ENCODE data around the gene ELOVL7.
"Not testable (repeated sequence)": the region's sequence is repeated elsewhere in the genome, so short reads cannot be mapped to it uniquely, and the experiment has no call there.

ELOVL7 gene

DNA sequence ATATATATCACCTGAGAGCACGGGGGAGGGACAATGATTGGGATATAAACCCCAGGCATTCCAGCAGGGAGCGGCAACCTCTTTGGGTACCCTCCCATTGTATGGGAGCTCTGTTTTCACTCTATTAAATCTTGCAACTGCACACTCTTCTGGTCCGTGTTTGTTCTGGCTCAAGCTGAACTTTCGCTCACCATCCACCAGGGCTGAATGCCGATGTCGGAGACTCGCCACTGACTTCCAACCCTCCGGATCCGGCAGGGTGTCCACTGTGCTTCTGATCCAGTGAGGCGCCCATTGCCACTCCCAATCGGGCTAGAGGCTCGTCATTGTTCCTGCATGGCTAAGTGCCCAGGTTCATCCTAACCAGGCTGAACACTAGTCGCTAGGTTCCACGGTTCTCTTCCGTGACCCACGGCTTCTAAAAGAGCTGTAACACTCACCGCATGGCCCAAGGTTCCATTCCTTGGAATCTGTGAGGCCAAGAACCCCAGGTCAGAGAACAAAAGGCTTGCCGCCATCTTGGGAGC lies 48.6 kb downstream of the ELOVL7 start:
- not testable (repeated sequence) for DNase-seq (ENCODE audit: low spot score)

DNA sequence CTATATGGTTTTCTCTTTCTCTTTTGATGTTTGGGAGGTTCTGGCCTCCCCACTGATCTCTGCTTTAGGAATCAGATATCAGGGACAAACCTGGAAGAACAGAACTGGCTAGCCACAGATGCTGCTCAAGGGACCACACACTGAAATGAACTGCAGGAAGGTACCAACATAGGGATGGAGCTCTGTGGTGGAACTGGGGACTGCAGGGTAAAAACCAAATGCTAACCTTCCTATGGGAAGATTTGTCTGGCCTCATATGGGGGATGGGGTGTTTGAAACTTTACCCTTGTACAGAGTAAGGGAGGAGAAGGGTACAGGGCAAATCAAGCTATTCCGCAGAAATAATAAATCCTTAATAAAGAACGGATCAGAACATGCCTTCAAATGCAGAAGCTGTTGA lies 49.4 kb downstream of the ELOVL7 start:
- DNase-seq (ENCODE audit: low spot score) = no peak

DNA sequence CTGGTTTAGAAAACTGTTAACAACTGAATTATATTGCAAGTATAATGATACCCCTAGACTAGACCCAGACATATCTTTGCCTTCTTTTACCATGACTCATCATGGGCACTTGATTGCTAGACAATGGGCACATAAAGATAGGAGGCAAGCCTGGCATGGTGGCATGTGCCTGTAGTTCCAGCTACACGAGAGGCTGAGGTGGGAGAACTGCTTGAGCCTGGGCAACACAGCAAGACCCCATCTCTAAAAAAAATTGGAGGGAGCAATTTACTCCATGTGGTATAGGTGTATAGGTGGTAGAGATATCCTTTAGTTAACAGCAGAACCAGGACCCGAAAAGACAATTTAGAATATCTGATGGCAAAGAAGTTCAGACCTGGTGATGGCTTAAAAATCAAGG lies 51.6 kb downstream of the ELOVL7 start:
- no peak for DNase-seq (ENCODE audit: low spot score)

DNA sequence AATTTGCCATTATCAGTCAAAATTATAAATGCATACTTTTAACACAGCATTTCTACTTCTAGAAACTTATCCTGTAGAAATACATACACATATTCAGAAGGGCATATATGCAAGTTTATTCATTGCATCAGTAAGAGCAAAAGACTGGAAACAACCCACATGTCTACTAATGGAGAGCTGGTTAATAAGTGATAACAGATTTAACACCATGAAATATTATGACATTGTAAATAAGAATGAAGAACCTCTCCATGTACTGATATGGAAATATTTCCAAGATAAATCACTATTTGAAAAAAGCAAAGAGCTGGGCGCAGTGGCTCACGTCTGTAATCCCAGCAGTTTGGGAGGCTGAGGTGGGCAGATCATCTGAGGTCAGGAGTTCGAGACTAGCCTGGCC lies 54.5 kb downstream of the ELOVL7 start:
- no peak for DNase-seq (ENCODE audit: low spot score)

DNA sequence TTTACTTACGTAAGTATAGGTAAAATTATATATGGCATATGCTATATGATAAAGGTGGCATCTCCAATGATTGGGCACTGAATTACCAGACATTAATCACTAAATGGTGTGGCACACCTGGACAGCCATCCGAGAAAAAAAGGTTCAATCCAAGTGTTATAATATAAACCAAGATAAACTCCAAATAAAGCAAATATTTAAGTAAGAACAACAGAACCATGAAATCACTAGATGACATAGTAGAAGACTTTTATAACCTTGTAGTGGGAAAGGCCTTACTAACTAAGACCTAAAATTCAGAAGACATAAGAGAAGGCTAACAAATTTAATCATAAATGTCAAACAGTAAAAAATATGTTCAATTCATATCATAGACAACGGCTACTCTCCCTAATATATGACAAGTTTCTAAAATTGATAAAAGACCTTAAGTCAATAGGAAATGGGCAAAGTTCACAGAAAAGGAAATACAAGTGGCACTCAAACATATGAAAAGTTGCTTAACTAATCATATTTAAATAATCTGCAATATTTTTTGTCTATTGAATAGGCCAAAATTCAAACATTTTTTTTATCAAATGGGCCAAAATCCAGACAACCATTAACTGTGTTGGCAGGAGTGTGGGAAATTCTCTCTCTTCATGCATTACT lies 55.1 kb downstream of the ELOVL7 start:
- DNase-seq (ENCODE audit: low spot score) = no peak

DNA sequence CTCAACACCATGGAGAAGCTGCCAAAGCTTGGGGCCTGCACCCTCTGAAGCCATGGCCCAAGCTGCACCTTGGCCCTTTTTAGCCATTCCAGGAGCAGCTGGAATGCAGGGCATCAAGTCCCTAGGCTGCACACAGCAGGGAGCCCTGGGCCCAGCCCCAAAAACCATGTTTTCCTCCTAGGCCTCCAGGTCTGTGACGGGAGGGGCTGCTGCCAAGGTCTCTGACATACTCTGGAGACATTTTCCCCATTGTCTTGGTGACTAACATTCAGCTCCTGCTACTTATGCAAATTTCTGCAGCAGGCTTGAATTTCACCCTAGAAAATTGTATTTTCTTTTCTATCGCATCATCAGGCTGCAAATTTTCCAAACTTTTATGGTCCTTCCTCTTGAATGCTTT lies 64.6 kb downstream of the ELOVL7 start:
- no peak for DNase-seq (ENCODE audit: low spot score)

DNA sequence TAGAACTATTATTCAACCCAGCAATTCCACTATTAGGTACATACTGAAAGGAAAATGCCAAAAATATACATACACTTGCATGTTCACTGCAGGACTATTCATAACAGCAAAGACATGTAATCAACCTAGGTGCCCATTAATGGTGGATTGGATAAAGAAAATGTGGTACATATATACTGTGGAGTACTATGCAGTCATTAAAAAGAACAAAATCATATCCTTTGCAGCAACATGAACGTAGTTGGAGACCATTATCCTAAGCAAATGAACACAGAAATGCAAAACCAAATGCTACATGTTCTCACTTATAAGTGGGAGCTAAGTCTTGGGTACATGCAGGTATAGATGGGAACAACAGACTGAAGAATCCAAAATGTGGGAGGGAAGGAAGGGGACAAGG lies 67.7 kb downstream of the ELOVL7 start:
- no peak for DNase-seq (ENCODE audit: low spot score)

DNA sequence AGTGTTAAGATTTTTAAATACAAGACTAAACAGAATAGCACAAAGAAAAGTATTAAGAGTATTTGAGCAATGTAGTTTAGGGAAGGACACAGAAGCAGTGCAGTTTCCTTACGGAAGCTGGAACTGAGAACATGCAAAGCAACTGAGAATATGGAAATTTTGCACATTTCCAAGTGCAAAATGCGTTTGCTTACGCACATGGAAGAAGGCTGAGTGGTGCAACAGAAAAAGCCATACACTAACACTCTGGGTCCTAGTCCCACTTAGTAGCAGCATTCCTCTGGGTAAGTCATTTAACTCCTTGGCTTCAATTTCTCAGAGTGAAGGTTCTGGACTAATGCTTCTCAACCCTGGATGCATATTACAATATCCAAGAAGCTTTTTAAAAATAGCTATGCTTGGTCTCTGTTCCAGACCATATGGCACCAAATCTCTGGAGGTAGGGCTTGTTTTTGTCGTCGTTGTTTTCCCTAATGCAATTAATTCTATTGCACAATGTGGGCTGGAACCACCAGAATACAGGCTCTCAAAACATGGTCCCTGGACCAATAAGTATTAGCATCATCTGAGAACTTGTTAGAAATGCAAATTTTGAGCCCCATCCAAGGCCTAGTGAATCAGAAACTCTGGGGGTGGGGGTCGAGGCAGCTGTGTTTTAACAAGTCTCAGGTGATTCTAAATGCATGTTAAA lies 78.9 kb downstream of the ELOVL7 start:
- no peak for DNase-seq (ENCODE audit: low spot score)

DNA sequence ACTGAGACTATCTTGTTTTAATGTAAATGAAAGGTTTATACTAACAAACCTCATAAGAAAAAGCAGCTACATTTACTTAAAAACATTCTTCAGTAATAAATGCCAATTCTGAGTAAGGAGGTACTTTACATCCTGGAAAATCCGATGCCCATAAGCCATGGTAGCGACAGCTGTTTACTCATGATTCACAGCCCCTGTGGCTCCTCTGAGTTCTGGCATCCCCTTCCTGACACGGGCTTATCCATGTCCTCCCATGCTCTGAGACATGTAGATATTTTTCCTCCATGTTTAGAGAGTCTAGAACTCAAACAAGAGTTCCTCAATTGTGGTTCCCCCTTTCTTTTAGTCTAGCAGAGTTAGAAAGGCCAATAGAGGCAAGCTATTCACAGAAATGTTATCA lies 81.0 kb downstream of the ELOVL7 start:
- no peak for DNase-seq (ENCODE audit: low spot score)

DNA sequence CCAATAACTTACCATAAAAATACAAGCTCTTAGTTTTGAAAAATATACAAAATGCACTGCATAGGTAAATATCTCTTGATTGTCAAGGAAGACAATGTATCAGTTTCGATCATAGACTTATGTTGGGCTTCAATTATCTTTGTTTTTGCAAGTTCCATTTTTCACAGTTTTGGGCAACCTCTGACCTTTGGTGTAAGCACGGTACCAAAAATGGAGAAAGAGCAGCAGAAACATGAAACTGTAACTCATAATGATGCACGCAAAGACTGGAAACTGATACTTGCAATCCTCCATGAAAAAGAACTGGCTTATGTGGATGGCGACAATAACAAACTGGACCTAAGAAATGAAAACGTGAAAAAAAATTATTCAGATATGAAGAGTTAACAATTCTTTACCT lies 89.6 kb downstream of the ELOVL7 start:
- no peak for DNase-seq (ENCODE audit: low spot score)

DNA sequence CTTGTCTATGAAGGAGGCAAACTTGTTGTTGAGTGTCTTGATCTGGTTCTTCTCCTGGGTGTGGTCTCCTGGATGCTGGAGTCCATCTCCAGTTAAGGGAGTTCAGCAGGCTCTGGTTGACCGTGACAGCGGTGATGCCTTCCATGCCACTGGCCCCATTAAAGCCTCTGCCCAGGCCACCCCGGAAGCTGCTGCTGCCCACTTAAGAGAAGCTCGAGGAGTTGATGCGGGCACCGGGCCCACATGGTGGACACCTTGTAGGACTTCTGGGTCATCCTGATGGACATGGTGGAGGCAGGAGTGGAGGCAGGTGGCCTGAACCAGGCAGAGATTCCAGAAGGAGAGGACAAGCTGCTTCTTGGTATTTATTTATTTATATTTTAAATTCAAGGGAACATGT lies 99.4 kb downstream of the ELOVL7 start:
- no peak for DNase-seq (ENCODE audit: low spot score)

DNA sequence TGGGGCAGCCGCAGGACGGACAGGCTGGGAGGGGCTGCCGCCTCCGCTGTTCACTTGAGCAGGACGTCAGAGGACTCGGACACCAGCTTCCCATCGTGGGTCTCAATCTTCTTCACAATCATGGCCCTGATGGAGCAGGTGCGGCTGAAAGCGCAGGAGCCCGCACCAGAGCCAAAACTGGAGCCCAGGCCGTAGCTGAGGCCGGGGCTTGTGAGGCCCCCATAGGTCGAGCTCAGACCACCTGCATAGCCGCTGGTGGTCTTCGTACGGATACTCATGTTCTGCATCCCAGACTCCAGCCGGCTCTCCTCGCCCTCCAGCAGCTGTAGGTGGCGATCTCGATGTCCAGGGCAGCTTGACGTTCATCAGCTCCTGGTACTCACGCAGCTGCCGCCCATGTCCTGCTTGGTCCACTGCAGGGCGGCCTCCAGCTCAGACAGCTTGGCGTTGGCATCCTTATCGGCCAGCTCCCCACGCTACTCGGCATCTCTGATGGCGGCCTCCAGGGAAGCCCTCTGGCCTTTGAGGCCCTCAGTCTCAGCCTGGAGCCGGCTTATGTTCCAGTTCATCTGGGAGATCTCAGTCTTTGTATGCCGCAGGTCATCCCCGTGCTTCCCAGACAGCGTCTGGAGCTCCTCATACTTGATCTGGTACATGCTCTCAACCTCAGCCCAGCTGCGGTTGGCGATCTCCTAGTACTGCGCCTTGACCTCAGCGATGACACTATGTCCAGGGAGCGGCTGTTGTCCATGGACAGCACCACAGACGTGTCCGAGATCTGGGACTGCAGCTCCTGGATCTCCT lies 100.4 kb downstream of the ELOVL7 start:
- no peak for DNase-seq (ENCODE audit: low spot score)

DNA sequence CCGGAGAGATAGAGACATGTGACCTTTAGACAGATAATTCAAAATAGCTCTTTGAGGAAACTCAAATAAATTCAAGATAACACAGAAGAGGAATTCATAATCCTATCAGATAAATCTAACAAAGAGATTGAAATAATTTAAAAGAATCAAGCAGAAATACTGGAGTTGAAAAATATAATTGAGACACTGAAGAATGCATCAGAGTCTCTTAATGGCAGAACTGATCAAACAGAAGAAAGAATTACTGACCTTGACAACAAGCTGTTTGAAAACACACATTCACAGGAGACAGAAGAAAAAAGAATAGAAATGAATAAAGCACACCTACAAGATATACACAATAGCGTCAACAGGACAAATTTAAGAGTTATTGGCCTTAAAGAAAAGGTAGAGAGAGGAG lies 103.7 kb downstream of the ELOVL7 start:
- DNase-seq (ENCODE audit: low spot score) = no peak

DNA sequence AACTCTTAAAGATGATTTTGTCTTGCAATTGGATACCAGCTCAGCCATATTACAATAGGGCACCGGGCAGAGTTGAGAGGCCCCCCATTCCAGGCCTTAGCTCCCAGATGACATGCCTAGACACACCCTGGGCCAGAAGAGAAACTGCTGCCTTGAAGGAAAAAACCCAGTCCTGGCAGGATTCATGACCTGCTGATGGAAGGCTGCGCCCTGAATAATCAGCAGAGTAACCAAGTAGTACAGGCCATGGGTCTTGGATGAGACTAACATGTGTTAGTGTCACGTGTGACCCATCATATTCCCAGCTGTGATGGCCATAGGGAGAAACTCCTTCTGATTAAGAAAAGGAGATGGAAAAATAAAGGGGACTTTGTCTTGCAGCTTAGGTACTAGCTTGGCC lies 105.1 kb downstream of the ELOVL7 start:
- DNase-seq (ENCODE audit: low spot score) = no peak

DNA sequence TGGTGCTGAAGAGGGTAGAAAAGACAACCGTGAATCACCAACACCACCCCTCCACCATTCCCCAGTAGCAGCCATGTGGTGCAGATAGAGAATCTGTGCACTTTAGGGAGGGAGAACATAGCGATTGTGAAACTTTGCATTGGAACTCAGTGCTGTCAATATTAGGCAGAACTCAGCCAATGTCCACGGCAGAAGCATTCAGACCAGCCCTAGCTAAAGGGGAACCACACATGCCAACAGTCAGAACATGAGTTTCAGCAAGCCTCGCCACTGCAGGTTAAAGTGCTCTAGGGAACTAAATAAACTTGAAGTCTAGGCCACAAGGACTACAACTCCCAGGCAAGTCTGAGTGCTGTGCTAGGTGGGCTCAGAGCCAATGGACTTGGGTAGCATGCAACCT lies 105.6 kb downstream of the ELOVL7 start:
- no peak for DNase-seq (ENCODE audit: low spot score)

DNA sequence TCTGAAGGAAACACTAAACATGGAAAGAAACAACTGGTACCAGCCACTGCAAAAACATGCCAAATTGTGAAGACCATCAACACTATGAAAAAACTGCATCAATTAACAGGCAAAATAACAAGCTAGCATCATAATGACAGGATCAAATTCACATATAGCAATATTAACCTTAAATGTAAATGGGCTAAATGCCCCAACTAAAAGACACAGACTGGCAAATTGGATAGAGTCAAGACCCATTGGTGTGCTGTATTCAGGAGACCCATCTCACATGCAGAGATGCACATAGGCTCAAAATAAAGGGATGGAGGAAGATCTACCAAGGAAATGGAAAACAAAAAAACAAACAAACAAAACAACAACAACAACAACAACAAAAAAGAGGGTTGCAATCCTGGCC lies 113.2 kb downstream of the ELOVL7 start:
- DNase-seq (ENCODE audit: low spot score) = not testable (repeated sequence)

DNA sequence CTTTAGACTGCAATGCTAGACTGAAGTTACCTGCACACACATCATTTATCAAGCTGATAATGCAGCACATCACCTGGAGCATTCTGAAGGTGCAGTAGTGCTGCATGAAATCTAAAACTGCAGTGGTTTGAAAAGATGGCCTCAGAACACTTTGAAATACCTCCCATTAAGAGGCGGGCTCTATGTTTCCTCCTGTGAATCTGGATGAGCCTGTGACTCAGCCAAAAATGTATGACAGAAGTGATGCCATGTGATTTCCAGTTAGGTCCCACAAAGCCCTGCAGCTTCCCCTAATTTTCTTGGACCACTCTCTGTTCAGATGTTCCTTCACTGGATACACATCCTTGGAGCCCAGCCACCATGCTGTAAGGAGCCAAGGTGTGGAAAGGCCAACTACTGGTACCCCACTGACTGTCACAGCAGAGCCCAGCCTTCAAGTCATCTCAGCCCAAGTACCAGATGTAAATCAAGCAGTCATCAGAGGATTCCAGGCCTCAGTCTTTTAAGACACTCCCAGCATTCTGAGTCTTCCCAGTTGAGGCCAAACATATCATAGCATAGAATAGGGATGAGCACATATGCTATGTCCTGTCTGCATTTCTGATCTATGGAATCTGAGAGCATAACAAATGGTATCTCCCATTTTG lies 116.9 kb downstream of the ELOVL7 start:
- DNase-seq (ENCODE audit: low spot score) = no peak

DNA sequence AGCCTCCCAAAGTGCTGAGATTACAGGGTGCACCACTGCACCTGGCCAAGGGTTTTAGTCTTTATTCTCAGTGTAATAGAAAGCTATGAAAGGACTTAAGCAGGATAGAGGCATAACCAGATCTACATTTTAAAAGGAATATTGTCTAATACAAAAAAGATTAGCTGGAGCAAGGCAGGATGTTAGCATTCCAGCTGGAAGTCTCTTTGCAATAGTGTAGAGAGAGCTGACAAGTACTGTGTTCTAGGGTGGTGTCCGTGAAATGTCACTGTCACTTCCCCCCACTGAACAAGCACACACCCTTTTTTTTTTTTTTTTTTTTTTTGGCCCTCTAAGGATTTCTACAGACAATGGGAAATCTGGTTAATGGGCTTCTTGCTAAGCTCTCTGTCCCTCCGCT lies 119.9 kb downstream of the ELOVL7 start:
- no peak for DNase-seq (ENCODE audit: low spot score)

DNA sequence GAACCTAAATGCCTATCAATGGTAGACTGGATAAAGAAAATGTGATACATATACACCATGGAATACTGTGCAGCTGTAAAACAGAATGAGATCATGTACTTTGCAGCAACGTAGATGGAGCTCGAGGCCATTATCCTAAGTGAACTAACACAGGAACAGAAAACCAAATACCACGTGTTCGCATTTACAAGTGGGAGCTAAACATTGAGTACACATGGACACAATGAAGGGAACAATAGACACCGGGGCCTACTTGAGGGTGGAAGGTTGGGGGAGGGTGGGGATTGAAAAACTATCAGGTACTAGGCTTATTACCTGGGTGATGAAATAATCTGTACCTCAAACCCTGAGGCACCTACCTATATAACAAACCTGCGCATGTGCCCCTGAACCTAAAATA lies 121.7 kb downstream of the ELOVL7 start:
- DNase-seq (ENCODE audit: low spot score) = no peak

DNA sequence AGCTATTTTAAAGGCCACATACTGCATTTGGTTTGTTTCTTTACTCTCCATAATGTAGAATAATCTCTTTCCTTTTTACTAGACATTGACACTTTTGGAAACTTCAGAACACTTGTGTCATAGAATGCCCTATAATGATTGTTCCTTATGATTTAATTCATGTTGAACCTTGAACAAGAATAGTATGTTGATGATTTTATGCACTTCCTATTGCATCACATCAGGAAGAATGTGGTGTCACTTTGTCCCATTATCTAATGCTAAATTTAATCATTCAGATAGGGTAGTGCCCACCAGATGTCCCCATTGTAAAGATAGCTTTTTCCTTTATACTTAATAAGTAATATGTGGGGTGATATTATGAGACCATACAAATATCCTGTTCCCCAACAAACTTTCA lies 124.7 kb downstream of the ELOVL7 start:
- DNase-seq (ENCODE audit: low spot score) = no peak

DNA sequence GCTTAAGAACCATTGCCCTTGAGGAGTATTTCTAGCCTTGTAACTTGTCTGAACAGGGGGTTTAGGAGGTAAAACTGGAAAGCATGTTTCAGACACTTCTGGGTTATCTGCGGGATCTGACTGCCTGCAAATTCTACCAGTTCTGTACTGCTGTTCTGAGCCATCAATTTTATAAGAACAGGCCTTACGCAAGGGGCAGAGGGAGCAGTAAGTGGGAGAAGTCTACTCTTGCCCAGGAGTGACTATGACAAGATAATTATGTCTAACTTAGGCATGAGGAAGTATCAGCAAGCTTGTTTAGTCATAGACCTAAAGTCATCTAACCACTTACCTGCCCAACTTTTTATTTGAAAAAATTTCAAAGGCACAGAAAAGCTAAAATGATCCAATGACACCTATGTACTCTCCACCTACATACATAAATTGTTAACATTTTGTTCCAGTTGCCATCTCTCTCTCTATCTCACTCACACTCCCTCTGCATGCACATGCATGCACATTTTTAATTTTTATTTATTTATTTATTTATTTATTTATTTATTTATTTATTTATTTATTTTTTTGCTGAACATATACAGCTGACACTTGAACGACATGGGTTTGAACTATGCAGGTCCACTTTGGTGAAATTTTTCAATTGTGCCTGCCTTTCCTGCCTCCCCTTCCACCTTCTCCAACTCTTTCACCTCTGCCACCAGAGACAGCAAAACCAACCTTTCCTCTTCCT lies 125.7 kb downstream of the ELOVL7 start:
- DNase-seq (ENCODE audit: low spot score) = no peak
